ENCODE measurements around the gene WFS1. TPM values are rescaled to one million over a fixed set of nuclear protein-coding genes. Genes with fewer than 3 reads are reported as not detected.

WFS1 gene
- total and polyA plus RNA-seq, 2 of the 8 experiments (the other 6 are each of a cell fraction or from before 2014, with no cell fraction given) = 29.1 to 43.1 TPM

DNA sequence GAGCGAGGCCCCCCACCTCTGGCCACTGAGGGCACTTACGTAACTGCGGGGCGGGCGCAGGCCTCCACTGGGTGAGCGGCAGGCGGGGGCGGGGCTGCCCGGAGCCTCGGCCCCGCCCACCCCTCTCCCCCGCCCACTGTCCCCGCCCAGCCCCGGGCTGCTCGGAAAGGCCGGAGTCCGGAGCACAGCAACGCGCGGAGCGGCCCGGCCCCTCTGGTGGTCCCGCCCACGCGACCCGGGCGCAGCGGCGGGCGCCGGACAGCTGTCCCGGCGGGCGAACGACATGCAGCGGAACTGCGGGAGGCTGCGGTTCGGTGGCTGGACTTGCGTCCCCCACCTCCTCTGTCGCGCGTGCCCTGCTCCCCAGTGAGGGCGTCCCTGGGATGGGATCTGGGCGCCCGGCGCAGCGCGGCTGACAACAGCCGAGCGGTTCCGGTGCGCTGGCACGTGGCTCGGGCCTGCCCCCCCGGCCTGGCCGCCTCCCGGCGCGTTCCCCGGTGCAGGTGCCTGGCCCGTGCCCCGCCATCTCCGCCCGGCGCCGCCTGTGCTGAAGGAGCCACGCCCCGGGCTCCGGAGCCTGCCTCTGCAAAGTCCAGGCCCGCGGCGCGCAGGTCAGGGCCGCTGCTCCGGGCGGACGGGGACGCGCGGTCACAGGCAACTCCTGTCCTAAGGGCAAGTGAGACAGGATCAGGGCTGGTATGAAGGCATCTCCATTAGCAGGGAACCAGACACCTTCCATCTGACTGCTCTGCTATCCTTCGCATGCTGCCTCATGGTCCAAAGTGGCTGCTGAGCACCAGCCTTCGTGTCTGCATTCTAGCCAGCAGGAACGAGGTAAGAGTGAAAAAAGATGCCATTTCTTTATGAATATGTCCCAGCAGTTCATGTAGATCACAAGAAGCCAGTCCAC, 47.5 kb upstream of the WFS1 start (continued):
- TF ChIP-seq CHD7 (IDR thresholded peaks at IDR 0.05; ENCODE audit: insufficient replicate concordance, low read length) (no peak), SAP30 (IDR thresholded peaks at IDR 0.05; ENCODE audit: insufficient read depth, insufficient replicate concordance, low read length) (no peak), ATF3 (IDR thresholded peaks at IDR 0.05; ENCODE audit: insufficient read depth, low read depth, low read length) (no peak), KDM5A (IDR thresholded peaks at IDR 0.05; ENCODE audit: low read length) (no peak), CREB1 (IDR thresholded peaks at IDR 0.05) (peak; percentile 39; the same call in 1 of the 2 replicates), KDM1A (IDR thresholded peaks at IDR 0.05; ENCODE audit: borderline replicate concordance, low read length) (peak; percentile 100), SIX5 (IDR thresholded peaks at IDR 0.05; ENCODE audit: low read depth, low read length) (no peak), E2F6 (IDR thresholded peaks at IDR 0.05) (peak; percentile 27; the same call in 1 of the 2 replicates)
